ENCODE measurements around the gene IKBKE. TPM values are rescaled to one million over a fixed set of nuclear protein-coding genes. Genes with fewer than 3 reads are reported as not detected.

Gene IKBKE
- total RNA-seq, 4 donors from 2014 or later = 4.3 to 8.2 (median 5.6) TPM

- DNase-seq (ENCODE audit: low spot score) (no peak), ATAC-seq (ENCODE audit: low FRiP score) (no peak)
- no peak for TF ChIP-seq CTCF (IDR thresholded peaks at IDR 0.05)
Observed at GRCh38 chr1:206451134-206451686, 19.1 kb upstream of the IKBKE start.

GRCh38 chr1:206453111-206453510 is 17.2 kb upstream of the IKBKE start:
- ATAC-seq (ENCODE audit: low FRiP score) = no peak
- no peak for DNase-seq (ENCODE audit: low spot score)
- no peak for TF ChIP-seq CTCF (IDR thresholded peaks at IDR 0.05)

- ATAC-seq (ENCODE audit: low FRiP score) (no peak), DNase-seq (ENCODE audit: low spot score) (no peak)
- no peak for TF ChIP-seq CTCF (IDR thresholded peaks at IDR 0.05)
Observed at GRCh38 chr1:206455289-206455665, 15.0 kb upstream of the IKBKE start.

- ATAC-seq (ENCODE audit: low FRiP score) (no peak), DNase-seq (ENCODE audit: low spot score) (no peak)
- TF ChIP-seq CTCF (IDR thresholded peaks at IDR 0.05) = no peak
Observed at GRCh38 chr1:206455666-206456344, 14.5 kb upstream of the IKBKE start.

GRCh38 chr1:206456577-206457370 is 13.5 kb upstream of the IKBKE start:
- TF ChIP-seq CTCF (IDR thresholded peaks at IDR 0.05) = no peak
- ATAC-seq (ENCODE audit: low FRiP score) = no peak

GRCh38 chr1:206457408-206458120 is 12.7 kb upstream of the IKBKE start:
- no peak for TF ChIP-seq CTCF (IDR thresholded peaks at IDR 0.05)
- DNase-seq (ENCODE audit: low spot score) (no peak), ATAC-seq (ENCODE audit: low FRiP score) (peak; percentile 45)

More at GRCh38 chr1:206456577-206457370, 13.5 kb upstream of the IKBKE start:
- DNase-seq (ENCODE audit: low spot score) = no peak
